Mesothelial cell of epicardium (in vitro differentiated cells): ENCODE measurements around the gene PLEKHM3. TPM values are rescaled to one million over a fixed set of nuclear protein-coding genes. Genes with fewer than 3 reads are reported as not detected.

ENCODE experiments used
- DNase-seq, 2 experiments: peaks; one replicate each; pipeline ENCODE4 v3.0.0; 2021; ENCODE audit warnings: low spot score in 2 of 2; ENCODE audit not compliant: unreplicated experiment in 2 of 2
- H3K27ac Mint-ChIP-seq: 2 replicates; pipeline ENCODE4 v1.8.0; 2021; ENCODE audit warnings: mixed read lengths
- H3K27me3 Mint-ChIP-seq: 2 replicates; pipeline ENCODE4 v1.8.0; 2021; ENCODE audit warnings: low read depth, mixed read lengths
- H3K36me3 Mint-ChIP-seq: 2 replicates; pipeline ENCODE4 v1.8.0; 2021; ENCODE audit warnings: mixed read lengths
- H3K4me1 Mint-ChIP-seq: 2 replicates; pipeline ENCODE4 v1.8.0; 2021; ENCODE audit warnings: mixed read lengths
- H3K4me3 Mint-ChIP-seq: 2 replicates; pipeline ENCODE4 v1.8.0; 2021; ENCODE audit warnings: mild to moderate bottlenecking, moderate library complexity, mixed read lengths
- H3K9me3 Mint-ChIP-seq: 2 replicates; pipeline ENCODE4 v1.8.0; 2021; ENCODE audit warnings: mixed read lengths
- total RNA-seq: library from RNA; stranded (reverse); gene quantifications from 3 replicates; pipeline ENCODE4 v1.2.1, GENCODE V29; 2021
- TF ChIP-seq, protein P1 (sequence below): fragments of 200-600 bp; sonication (generic); IDR thresholded peaks from one replicate; pipeline ENCODE4 v1.5.0; 2021; ENCODE audit warnings: antibody characterized with exemption; ENCODE audit not compliant: unreplicated experiment

The PLEKHM3 gene
- total RNA-seq, 1 donor from 2014 or later, result 16.2 TPM

DNA sequence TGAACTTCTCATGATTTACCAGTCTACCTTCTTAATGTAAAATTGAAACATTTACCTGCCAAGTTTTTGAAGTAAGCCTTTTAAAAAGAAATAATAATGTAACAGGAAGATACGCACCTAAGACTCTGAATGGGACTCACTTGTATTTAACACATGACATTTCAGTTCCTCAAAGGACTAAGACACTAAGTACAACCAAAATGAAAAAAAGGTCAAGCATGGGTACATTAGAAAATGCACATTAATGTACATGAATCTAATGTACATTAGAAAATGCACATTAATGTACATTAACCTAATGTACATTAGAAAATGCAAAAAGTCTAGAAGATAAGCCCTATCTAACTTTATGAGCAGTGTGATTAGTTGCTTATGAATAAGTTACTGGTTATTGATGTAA lies 186.3 kb downstream of the PLEKHM3 start:
- Mint-ChIP-seq H3K9me3 (no peaks in the 10 kb centered on the region), H3K4me3 (no peak overlapping the region), H3K4me1 (peaks cover 17% of the 10 kb centered on the region), H3K27me3 (no peaks in the 10 kb centered on the region), H3K36me3 (no peaks in the 10 kb centered on the region), H3K27ac (peak overlapping the region; percentile 21)
- TF ChIP-seq, protein P1, sequence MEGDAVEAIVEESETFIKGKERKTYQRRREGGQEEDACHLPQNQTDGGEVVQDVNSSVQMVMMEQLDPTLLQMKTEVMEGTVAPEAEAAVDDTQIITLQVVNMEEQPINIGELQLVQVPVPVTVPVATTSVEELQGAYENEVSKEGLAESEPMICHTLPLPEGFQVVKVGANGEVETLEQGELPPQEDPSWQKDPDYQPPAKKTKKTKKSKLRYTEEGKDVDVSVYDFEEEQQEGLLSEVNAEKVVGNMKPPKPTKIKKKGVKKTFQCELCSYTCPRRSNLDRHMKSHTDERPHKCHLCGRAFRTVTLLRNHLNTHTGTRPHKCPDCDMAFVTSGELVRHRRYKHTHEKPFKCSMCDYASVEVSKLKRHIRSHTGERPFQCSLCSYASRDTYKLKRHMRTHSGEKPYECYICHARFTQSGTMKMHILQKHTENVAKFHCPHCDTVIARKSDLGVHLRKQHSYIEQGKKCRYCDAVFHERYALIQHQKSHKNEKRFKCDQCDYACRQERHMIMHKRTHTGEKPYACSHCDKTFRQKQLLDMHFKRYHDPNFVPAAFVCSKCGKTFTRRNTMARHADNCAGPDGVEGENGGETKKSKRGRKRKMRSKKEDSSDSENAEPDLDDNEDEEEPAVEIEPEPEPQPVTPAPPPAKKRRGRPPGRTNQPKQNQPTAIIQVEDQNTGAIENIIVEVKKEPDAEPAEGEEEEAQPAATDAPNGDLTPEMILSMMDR, result no peak
- DNase-seq, result no peak

DNA sequence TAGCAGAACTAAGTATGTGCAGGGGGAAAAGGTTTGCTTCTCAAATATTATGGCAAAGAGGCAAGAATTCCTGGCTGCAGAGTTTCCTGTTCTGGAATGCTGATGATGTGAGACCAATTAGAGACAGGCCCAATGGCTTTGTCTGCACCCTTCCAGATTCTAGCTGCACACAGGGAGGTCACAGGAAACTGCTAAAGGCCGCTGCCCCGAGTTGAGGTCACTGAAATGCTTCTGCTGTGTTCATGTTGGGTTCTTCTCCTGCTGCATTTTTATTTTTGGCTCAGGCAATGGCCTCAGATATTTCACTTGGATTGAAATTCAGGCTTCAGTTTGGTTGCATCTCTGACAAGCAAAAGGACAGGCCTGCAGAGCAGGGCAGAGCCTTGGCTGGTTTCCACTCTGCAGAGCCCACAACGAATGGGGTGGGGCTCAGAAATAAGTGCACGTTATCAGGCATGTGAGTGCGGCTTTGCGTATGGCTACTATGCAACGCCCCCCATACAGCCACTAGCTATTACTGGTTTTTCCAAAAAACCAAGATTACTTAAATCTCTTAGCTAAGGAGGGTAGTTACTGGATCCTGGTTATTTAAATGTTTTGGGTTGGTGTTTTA lies 188.7 kb downstream of the PLEKHM3 start:
- no peaks in the 10 kb centered on the region for H3K9me3 Mint-ChIP-seq
- TF ChIP-seq, protein P1, result no peak
- peaks cover 17% of the 10 kb centered on the region for H3K4me1 Mint-ChIP-seq
- no peak overlapping the region for H3K4me3 Mint-ChIP-seq
- H3K27ac Mint-ChIP-seq, result no peak overlapping the region
- peaks cover under 1% of the 10 kb centered on the region for H3K36me3 Mint-ChIP-seq
- H3K27me3 Mint-ChIP-seq, result no peaks in the 10 kb centered on the region
- DNase-seq, result no peak

DNA sequence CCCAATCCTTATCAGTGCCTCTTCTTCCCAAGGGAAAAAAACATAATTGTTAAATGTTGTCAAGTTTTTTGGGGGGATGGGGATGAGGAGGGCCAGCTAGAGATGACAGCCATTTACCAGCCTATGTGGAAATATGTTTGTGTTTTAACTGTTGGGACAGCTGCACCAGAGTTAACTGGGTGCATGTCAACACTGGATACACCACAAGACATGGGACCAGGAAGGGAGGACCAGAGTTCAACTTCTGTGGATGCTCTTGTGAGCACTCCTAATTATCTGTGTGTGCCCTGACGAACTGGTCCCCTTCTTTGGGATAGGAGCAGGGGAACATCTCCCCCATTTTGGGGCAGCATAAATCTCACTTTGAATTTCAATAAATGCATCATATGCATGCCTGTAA lies 189.5 kb downstream of the PLEKHM3 start:
- Mint-ChIP-seq H3K36me3 (peaks cover 2% of the 10 kb centered on the region), H3K27me3 (no peaks in the 10 kb centered on the region), H3K27ac (no peak overlapping the region), H3K9me3 (no peaks in the 10 kb centered on the region), H3K4me3 (no peak overlapping the region), H3K4me1 (peaks cover 17% of the 10 kb centered on the region)
- TF ChIP-seq, protein P1, result no peak
- DNase-seq, result no peak

DNA sequence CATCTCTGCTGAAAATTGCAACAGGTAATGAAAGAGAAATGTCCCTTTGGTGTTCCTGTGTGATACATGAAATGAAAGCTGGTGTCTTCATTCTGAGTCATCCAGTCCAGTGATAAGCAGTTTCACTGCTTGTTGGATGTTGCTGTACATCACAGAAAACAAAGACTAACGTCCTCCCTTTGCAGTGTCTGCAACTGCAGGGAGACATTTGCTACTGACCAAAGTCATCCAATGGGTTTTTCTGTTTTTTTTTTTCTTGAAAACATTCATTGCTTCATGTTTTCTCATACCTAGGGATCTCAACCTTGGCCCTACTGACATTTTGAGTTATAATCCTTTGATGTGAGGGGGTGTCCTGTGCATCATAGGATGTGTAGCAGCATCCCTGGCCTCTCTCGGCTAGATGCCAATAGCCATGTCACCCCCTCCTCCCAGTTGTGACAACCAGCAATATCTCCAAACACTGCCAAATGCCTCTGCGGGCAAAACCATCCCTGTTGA lies 192.0 kb downstream of the PLEKHM3 start:
- Mint-ChIP-seq H3K27me3 (no peaks in the 10 kb centered on the region), H3K27ac (no peak overlapping the region), H3K4me3 (no peak overlapping the region), H3K9me3 (no peaks in the 10 kb centered on the region), H3K36me3 (peaks cover 2% of the 10 kb centered on the region), H3K4me1 (peaks cover 17% of the 10 kb centered on the region)
- TF ChIP-seq, protein P1, result no peak
- no peak for DNase-seq

DNA sequence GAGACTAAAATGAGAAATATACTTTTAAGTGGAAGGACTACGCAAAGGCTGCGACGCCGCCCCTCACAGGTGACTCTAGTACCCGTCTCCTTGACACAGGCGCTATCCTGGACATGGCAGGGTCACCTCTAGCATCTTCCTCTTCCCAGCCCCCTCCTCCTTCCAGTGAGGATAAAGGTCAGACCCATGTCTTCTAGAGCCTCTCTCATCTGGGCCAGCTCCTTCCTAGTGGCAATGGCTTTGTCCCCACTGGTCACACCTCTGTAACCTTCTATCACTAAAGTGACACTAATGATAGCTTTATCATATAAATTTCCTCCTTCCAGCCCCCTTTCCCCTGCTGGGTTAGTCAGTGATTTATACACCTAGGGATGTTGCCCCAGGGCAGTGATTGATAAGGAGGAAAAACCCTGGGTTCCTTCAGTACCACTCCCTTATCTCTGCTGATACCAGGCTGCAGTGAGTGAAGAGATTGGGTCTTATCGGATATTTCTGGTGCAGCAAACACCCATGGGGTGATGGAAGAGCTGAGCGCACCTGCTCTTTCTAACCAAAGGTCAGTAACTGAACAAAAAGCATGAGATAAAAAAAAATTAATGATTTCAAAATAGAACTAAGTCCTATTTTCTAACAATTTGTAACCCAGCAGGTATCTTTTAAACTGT lies 193.6 kb downstream of the PLEKHM3 start:
- TF ChIP-seq, protein P1, result no peak
- Mint-ChIP-seq H3K27ac (no peak overlapping the region), H3K4me1 (peaks cover 15% of the 10 kb centered on the region), H3K4me3 (no peak overlapping the region), H3K36me3 (peaks cover 6% of the 10 kb centered on the region), H3K27me3 (no peaks in the 10 kb centered on the region), H3K9me3 (no peaks in the 10 kb centered on the region)
- DNase-seq, result no peak
